Suprapubic skin (tissue), 4 donors: Measurements from ENCODE around the gene THSD7B. TPM values are rescaled to one million over a fixed set of nuclear protein-coding genes. Genes with fewer than 3 reads are reported as not detected.

ENCODE experiments used
- DNase-seq, 2 donors: peaks; one replicate each; pipeline ENCODE4 v3.0.0-alpha.2; 2019; ENCODE audit warnings: low spot score in 2 of 2
- H3K27ac ChIP-seq: fragments of 200-600 bp; sonication (generic); one replicate; pipeline ENCODE4 v1.5.1; 2019
- H3K27me3 ChIP-seq: fragments of 200-600 bp; sonication (generic); one replicate; pipeline ENCODE4 v1.5.1; 2019
- H3K36me3 ChIP-seq: fragments of 200-600 bp; sonication (generic); one replicate; pipeline ENCODE4 v1.5.1; 2019
- H3K4me1 ChIP-seq: fragments of 200-600 bp; sonication (generic); one replicate; pipeline ENCODE4 v1.5.1; 2019
- H3K4me3 ChIP-seq: fragments of 200-600 bp; sonication (generic); one replicate; pipeline ENCODE4 v1.5.1; 2019; ENCODE audit warnings: mild to moderate bottlenecking
- H3K9me3 ChIP-seq: fragments of 200-600 bp; sonication (generic); one replicate; pipeline ENCODE4 v1.5.1; 2019
- EP300 ChIP-seq: sonication (generic); formaldehyde crosslinking; IDR thresholded peaks from one replicate; pipeline ENCODE4 v1.6.1; 2017; ENCODE audit warnings: antibody characterized with exemption
- POLR2A ChIP-seq, 2 donors: fragments of 450-650 bp; IDR thresholded peaks; one replicate each; pipeline ENCODE4 v1.6.1; 2017; ENCODE audit warnings: antibody characterized with exemption in 2 of 2, mild to moderate bottlenecking in 2 of 2, moderate library complexity in 2 of 2
- POLR2AphosphoS5 ChIP-seq, 3 donors: sonication (generic); formaldehyde crosslinking; IDR thresholded peaks; one replicate each; pipeline ENCODE4 v1.6.1; 2017; ENCODE audit warnings: antibody characterized with exemption in 3 of 3
- WGBS: methylation state at CpG from one replicate; pipeline ENCODE4 v1.1.5; 2018; 5-methylcytosine and 5-hydroxymethylcytosine counted together
- total RNA-seq, 4 donors: library from RNA; depleted of rRNA; stranded (reverse); fragments of >200 nt; gene quantifications; one replicate each; pipeline ENCODE4 v1.1.0, GENCODE V29; 2016
- TF ChIP-seq, protein P1 (sequence below), 2 donors: fragments of 200-600 bp in 1 of 2; fragments of 450-650 bp in 1 of 2; sonication (generic) in 1 of 2; IDR thresholded peaks; one replicate each; pipeline ENCODE4 v1.5.1; 2016 to 2019; ENCODE audit warnings: antibody characterized with exemption in 2 of 2, mild to moderate bottlenecking in 1 of 2, moderate library complexity in 1 of 2

The THSD7B gene
- total RNA-seq, 4 donors from 2014 or later: 0.18 to 1.1 (median 0.34) TPM; not detected in 1

DNA sequence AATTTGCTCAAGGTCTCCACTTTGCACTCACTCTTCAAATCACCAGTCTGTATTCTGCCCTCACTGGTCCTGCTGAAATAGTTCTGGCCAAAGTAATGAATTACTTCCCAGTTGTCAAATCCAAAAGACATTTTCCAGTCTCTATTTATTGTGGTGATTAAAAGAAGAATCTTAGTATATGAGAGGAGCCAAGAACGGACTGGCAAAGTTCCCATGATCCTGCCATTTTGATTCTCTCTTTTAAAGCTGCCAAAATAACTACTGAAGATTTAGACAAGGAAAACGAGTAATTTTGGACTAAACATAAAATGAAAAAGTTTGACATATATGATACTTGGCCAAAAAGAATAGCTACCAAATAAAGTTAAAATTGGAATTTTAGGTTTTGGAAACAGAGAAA, 12.0 kb downstream of the THSD7B start:
- no peaks in the 10 kb centered on the region for H3K9me3 ChIP-seq
- DNase-seq: no peak
- H3K27me3 ChIP-seq: no peaks in the 10 kb centered on the region
- WGBS: 43% methylated on average over 2 of the region's 2 CpGs
- H3K4me1 ChIP-seq: no peaks in the 10 kb centered on the region
- no peaks in the 10 kb centered on the region for H3K36me3 ChIP-seq
- TF ChIP-seq, protein P1, sequence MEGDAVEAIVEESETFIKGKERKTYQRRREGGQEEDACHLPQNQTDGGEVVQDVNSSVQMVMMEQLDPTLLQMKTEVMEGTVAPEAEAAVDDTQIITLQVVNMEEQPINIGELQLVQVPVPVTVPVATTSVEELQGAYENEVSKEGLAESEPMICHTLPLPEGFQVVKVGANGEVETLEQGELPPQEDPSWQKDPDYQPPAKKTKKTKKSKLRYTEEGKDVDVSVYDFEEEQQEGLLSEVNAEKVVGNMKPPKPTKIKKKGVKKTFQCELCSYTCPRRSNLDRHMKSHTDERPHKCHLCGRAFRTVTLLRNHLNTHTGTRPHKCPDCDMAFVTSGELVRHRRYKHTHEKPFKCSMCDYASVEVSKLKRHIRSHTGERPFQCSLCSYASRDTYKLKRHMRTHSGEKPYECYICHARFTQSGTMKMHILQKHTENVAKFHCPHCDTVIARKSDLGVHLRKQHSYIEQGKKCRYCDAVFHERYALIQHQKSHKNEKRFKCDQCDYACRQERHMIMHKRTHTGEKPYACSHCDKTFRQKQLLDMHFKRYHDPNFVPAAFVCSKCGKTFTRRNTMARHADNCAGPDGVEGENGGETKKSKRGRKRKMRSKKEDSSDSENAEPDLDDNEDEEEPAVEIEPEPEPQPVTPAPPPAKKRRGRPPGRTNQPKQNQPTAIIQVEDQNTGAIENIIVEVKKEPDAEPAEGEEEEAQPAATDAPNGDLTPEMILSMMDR (IDR thresholded peaks at IDR 0.05): no peak
- TF ChIP-seq POLR2A (IDR thresholded peaks at IDR 0.05) (no peak), POLR2AphosphoS5 (IDR thresholded peaks at IDR 0.05) (no peak), EP300 (no peak)
- no peak overlapping the region for H3K4me3 ChIP-seq
- no peak overlapping the region for H3K27ac ChIP-seq

DNA sequence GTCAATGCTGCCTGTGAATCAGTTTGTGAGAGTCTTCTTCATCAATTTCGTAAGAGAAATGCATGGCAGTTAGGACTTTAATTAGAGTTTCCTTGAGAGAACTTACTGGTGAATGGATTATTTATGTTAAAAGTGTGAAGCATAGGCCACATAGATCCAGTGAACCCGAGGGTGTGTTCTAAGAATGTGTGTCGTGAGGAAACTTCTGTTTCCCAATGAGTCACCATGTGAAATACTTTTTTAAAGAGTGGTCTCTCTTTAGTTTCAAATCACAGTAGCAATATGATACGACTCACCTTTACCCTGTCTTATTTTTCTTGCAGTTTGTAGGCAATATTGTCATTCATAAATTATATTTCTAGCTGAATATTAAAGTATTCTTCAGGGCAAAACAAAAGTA, 18.5 kb downstream of the THSD7B start:
- Histone ChIP-seq H3K36me3 (no peaks in the 10 kb centered on the region), H3K27ac (no peak overlapping the region), H3K9me3 (no peaks in the 10 kb centered on the region), H3K4me1 (no peaks in the 10 kb centered on the region), H3K4me3 (no peak overlapping the region), H3K27me3 (no peaks in the 10 kb centered on the region)
- TF ChIP-seq POLR2A (IDR thresholded peaks at IDR 0.05) (no peak), EP300 (no peak), POLR2AphosphoS5 (IDR thresholded peaks at IDR 0.05) (no peak)
- TF ChIP-seq, protein P1 (IDR thresholded peaks at IDR 0.05): no peak
- no peak for DNase-seq
- 56% methylated on average over 4 of the region's 4 CpGs for WGBS

DNA sequence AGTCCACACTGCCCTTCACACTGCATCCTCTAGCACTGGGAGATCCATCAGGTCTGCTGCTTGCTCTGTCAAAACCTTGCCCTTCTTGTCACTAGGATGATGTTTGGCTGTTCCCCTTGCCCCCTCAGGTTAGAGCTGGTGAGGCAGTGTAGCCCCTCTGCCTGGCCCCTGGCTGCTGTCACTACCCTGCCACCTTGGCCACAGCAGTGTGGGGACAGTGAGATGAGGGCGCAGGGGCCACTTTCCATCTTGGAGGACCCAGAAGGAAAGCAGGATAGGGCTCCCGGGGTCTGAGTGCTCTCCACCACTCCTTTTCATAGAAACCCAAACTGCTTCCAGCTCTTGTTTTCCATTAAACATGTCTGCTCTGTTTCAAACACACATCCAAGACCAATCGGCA, 19.9 kb downstream of the THSD7B start:
- no peak overlapping the region for H3K4me3 ChIP-seq
- WGBS: 90% methylated on average over 3 of the region's 3 CpGs
- DNase-seq: no peak
- H3K27ac ChIP-seq: no peak overlapping the region
- no peak for TF ChIP-seq EP300
- TF ChIP-seq, protein P1 (IDR thresholded peaks at IDR 0.05): no peak
- no peak for TF ChIP-seq POLR2AphosphoS5 (IDR thresholded peaks at IDR 0.05)
- no peak for TF ChIP-seq POLR2A (IDR thresholded peaks at IDR 0.05)
- no peaks in the 10 kb centered on the region for H3K27me3 ChIP-seq
- no peaks in the 10 kb centered on the region for H3K4me1 ChIP-seq
- H3K9me3 ChIP-seq: no peaks in the 10 kb centered on the region
- H3K36me3 ChIP-seq: no peaks in the 10 kb centered on the region

DNA sequence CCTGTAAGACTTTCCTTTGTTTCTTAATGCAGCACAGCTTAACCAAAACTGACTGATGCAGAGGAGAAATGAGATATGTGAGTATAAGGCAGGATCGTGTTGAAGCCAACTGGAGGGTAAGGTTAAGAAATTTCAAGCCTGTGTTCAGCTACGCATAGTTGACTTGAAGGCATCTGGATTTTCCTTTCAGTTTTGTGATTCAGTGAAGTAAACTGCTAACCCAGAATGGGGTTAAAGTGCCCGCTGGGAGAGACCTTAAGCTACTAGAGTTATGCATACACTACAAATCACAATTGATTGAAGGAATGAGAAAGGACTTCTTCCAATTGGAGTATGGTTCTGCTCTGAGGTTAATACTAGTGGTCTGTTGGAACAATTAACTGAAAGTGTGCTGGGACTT, 22.6 kb downstream of the THSD7B start:
- Histone ChIP-seq H3K36me3 (no peaks in the 10 kb centered on the region), H3K4me1 (no peaks in the 10 kb centered on the region), H3K27ac (no peak overlapping the region), H3K27me3 (no peaks in the 10 kb centered on the region), H3K4me3 (no peak overlapping the region), H3K9me3 (no peaks in the 10 kb centered on the region)
- no peak for DNase-seq
- WGBS: 81% methylated on average over 3 of the region's 3 CpGs
- no peak for TF ChIP-seq EP300

DNA sequence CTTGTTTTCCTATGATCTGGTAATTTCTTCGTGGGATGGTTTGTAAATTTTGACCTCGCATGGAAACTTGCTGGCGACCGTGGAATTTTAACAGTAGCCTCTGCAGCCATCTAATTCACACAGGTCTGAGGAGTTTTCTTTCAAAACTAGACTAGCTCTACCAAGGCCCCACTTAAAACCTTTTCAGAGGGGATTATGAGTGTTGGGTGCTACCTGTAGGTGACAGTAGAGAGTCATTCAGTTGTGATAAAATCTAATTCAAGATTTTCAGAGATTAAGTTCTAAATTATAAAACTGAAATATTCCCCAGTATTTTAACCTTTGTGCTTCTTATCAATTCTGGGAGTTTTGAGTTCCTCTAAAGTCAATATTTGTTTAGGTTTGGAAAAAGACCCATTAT, 31.0 kb downstream of the THSD7B start:
- no peaks in the 10 kb centered on the region for H3K36me3 ChIP-seq
- no peak for TF ChIP-seq POLR2AphosphoS5 (IDR thresholded peaks at IDR 0.05)
- TF ChIP-seq, protein P1 (IDR thresholded peaks at IDR 0.05): no peak
- no peak for TF ChIP-seq POLR2A (IDR thresholded peaks at IDR 0.05)
- TF ChIP-seq EP300: no peak
- H3K4me3 ChIP-seq: no peak overlapping the region
- 86% methylated on average over 4 of the region's 4 CpGs for WGBS
- H3K9me3 ChIP-seq: no peaks in the 10 kb centered on the region
- H3K27ac ChIP-seq: no peak overlapping the region
- no peaks in the 10 kb centered on the region for H3K27me3 ChIP-seq
- no peak for DNase-seq
- no peaks in the 10 kb centered on the region for H3K4me1 ChIP-seq

DNA sequence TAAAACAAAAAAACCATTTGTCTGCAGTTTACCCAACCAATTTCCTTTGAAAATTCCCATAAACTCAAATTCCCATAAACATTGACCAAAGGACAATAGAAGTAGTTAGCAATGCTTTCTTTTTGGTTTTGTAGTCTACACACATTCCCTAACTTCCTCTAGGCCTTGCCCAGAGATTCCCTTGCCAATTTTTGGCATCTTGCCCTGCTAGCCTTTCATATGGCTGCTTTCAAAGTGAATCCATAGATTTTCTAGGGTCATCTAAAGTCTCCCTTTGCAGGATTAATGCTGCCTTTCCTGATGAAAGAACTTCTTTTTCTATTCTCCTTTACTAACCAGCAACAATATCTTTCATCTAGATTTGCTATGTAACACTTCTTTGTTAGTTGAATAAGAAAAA, 33.4 kb downstream of the THSD7B start:
- DNase-seq: no peak
- H3K27ac ChIP-seq: no peak overlapping the region
- H3K36me3 ChIP-seq: no peaks in the 10 kb centered on the region
- TF ChIP-seq POLR2A (IDR thresholded peaks at IDR 0.05): no peak
- TF ChIP-seq, protein P1 (IDR thresholded peaks at IDR 0.05): no peak
- TF ChIP-seq EP300: no peak
- no peak for TF ChIP-seq POLR2AphosphoS5 (IDR thresholded peaks at IDR 0.05)
- no peaks in the 10 kb centered on the region for H3K4me1 ChIP-seq
- no peaks in the 10 kb centered on the region for H3K27me3 ChIP-seq
- H3K9me3 ChIP-seq: no peaks in the 10 kb centered on the region
- H3K4me3 ChIP-seq: no peak overlapping the region
